Measurements from ENCODE around the gene CCR5. TPM values are rescaled to one million over a fixed set of nuclear protein-coding genes. Genes with fewer than 3 reads are reported as not detected.

CCR5 gene
- total RNA-seq, 1 donor from 2014 or later = not detected

- Mint-ChIP-seq H3K4me3 (ENCODE audit: low read depth) (no peak overlapping the region), H3K9me3 (ENCODE audit: low read depth) (no peaks in the 10 kb centered on the region), H3K27me3 (peaks cover 32% of the 10 kb centered on the region), H3K36me3 (ENCODE audit: insufficient read depth) (no peaks in the 10 kb centered on the region), H3K4me1 (ENCODE audit: low read depth) (no peaks in the 10 kb centered on the region), H3K27ac (no peak overlapping the region)
- no peak for TF ChIP-seq CTCF (IDR thresholded peaks at IDR 0.05; ENCODE audit: unreplicated experiment)
- no peak for DNase-seq (ENCODE audit: low spot score, unreplicated experiment)
Measured at GRCh38 chr3:46365737-46366524, 4.8 kb upstream of the CCR5 start.

GRCh38 chr3:46367811-46368210, 2.9 kb upstream of the CCR5 start:
- no peaks in the 10 kb centered on the region for H3K4me1 Mint-ChIP-seq (ENCODE audit: low read depth)
- DNase-seq (ENCODE audit: low spot score, unreplicated experiment) = no peak
- no peaks in the 10 kb centered on the region for H3K9me3 Mint-ChIP-seq (ENCODE audit: low read depth)
- peaks cover 27% of the 10 kb centered on the region for H3K27me3 Mint-ChIP-seq
- no peak overlapping the region for H3K4me3 Mint-ChIP-seq (ENCODE audit: low read depth)
- no peak for TF ChIP-seq CTCF (IDR thresholded peaks at IDR 0.05; ENCODE audit: unreplicated experiment)
- no peak overlapping the region for H3K27ac Mint-ChIP-seq
- H3K36me3 Mint-ChIP-seq (ENCODE audit: insufficient read depth) = no peaks in the 10 kb centered on the region

GRCh38 chr3:46368569-46368968, 2.2 kb upstream of the CCR5 start:
- TF ChIP-seq CTCF (IDR thresholded peaks at IDR 0.05; ENCODE audit: unreplicated experiment) = peak; percentile 17
- Mint-ChIP-seq H3K9me3 (ENCODE audit: low read depth) (no peaks in the 10 kb centered on the region), H3K27me3 (peaks cover 34% of the 10 kb centered on the region), H3K4me3 (ENCODE audit: low read depth) (no peak overlapping the region), H3K27ac (no peak overlapping the region), H3K4me1 (ENCODE audit: low read depth) (no peaks in the 10 kb centered on the region), H3K36me3 (ENCODE audit: insufficient read depth) (no peaks in the 10 kb centered on the region)
- no peak for DNase-seq (ENCODE audit: low spot score, unreplicated experiment)

GRCh38 chr3:46369151-46369550, 1.6 kb upstream of the CCR5 start:
- no peak for TF ChIP-seq CTCF (IDR thresholded peaks at IDR 0.05; ENCODE audit: unreplicated experiment)
- no peaks in the 10 kb centered on the region for H3K36me3 Mint-ChIP-seq (ENCODE audit: insufficient read depth)
- DNase-seq (ENCODE audit: low spot score, unreplicated experiment) = no peak
- H3K4me1 Mint-ChIP-seq (ENCODE audit: low read depth) = no peaks in the 10 kb centered on the region
- H3K27ac Mint-ChIP-seq = no peak overlapping the region
- no peak overlapping the region for H3K4me3 Mint-ChIP-seq (ENCODE audit: low read depth)
- H3K9me3 Mint-ChIP-seq (ENCODE audit: low read depth) = no peaks in the 10 kb centered on the region
- peaks cover 33% of the 10 kb centered on the region for H3K27me3 Mint-ChIP-seq

GRCh38 chr3:46369675-46370132, 1.0 kb upstream of the CCR5 start:
- no peak for DNase-seq (ENCODE audit: low spot score, unreplicated experiment)
- no peak for TF ChIP-seq CTCF (IDR thresholded peaks at IDR 0.05; ENCODE audit: unreplicated experiment)
- Mint-ChIP-seq H3K4me3 (ENCODE audit: low read depth) (no peak overlapping the region), H3K4me1 (ENCODE audit: low read depth) (no peaks in the 10 kb centered on the region), H3K9me3 (ENCODE audit: low read depth) (no peaks in the 10 kb centered on the region), H3K36me3 (ENCODE audit: insufficient read depth) (no peaks in the 10 kb centered on the region), H3K27me3 (peaks cover 36% of the 10 kb centered on the region), H3K27ac (no peak overlapping the region)

Measured in progenitor cell of endocrine pancreas (in vitro differentiated cells).